ENCODE measurements around the gene KDM1B.
"Not testable (repeated sequence)": the region's sequence is repeated elsewhere in the genome, so short reads cannot be mapped to it uniquely, and the experiment has no call there.

The KDM1B gene

GRCh38 chr6:18147160-18147559 is 8.1 kb upstream of the KDM1B start:
- H3K36me3 Mint-ChIP-seq (ENCODE audit: low read depth) = peaks cover 20% of the 10 kb centered on the region

GRCh38 chr6:18147616-18148015 is 7.6 kb upstream of the KDM1B start:
- peaks cover 15% of the 10 kb centered on the region for H3K36me3 Mint-ChIP-seq (ENCODE audit: low read depth)
- peaks cover 6% of the 10 kb centered on the region for H3K4me1 Mint-ChIP-seq
- no peak overlapping the region for H3K4me3 Mint-ChIP-seq
- peaks cover 4% of the 10 kb centered on the region for H3K27me3 Mint-ChIP-seq (ENCODE audit: low read depth)
- TF ChIP-seq CTCF (IDR thresholded peaks at IDR 0.05; ENCODE audit: unreplicated experiment in 3 of 3) = no peak
- peak overlapping the region; percentile 62 to 73 (median 72) for H3K27ac Mint-ChIP-seq
- H3K9me3 Mint-ChIP-seq = no peaks in the 10 kb centered on the region

More at GRCh38 chr6:18147160-18147559, 8.1 kb upstream of the KDM1B start:
- Mint-ChIP-seq H3K4me3 (no peak overlapping the region), H3K9me3 (no peaks in the 10 kb centered on the region), H3K27me3 (ENCODE audit: low read depth) (peaks cover 4% of the 10 kb centered on the region), H3K4me1 (peaks cover 6% of the 10 kb centered on the region), H3K27ac (peak overlapping the region; percentile 62 to 73 (median 72))
- no peak for TF ChIP-seq CTCF (IDR thresholded peaks at IDR 0.05; ENCODE audit: unreplicated experiment in 3 of 3)

GRCh38 chr6:18148304-18149025 is 6.8 kb upstream of the KDM1B start:
- H3K4me3 Mint-ChIP-seq = no peak overlapping the region
- TF ChIP-seq CTCF (IDR thresholded peaks at IDR 0.05; ENCODE audit: unreplicated experiment in 3 of 3) = no peak
- no peaks in the 10 kb centered on the region for H3K9me3 Mint-ChIP-seq
- H3K4me1 Mint-ChIP-seq = peaks cover 9% of the 10 kb centered on the region
- H3K36me3 Mint-ChIP-seq (ENCODE audit: low read depth) = peaks cover 8% of the 10 kb centered on the region
- peaks cover 4% of the 10 kb centered on the region for H3K27me3 Mint-ChIP-seq (ENCODE audit: low read depth)
- H3K27ac Mint-ChIP-seq = no peak overlapping the region

GRCh38 chr6:18151391-18151790 is 3.8 kb upstream of the KDM1B start:
- H3K36me3 Mint-ChIP-seq (ENCODE audit: low read depth); H3K27me3 Mint-ChIP-seq (ENCODE audit: low read depth); H3K4me3 Mint-ChIP-seq; H3K9me3 Mint-ChIP-seq; H3K27ac Mint-ChIP-seq: not testable (repeated sequence)
- peaks cover 13% of the 10 kb centered on the region for H3K4me1 Mint-ChIP-seq

- no peak for TF ChIP-seq CTCF (IDR thresholded peaks at IDR 0.05; ENCODE audit: unreplicated experiment in 3 of 3)
- H3K9me3 Mint-ChIP-seq = no peaks in the 10 kb centered on the region
- H3K27me3 Mint-ChIP-seq (ENCODE audit: low read depth) = peaks cover 4% of the 10 kb centered on the region
- peaks cover 13% of the 10 kb centered on the region for H3K4me1 Mint-ChIP-seq
- H3K4me3 Mint-ChIP-seq = no peak overlapping the region
- peaks cover 8% of the 10 kb centered on the region for H3K36me3 Mint-ChIP-seq (ENCODE audit: low read depth)
- H3K27ac Mint-ChIP-seq = no peak overlapping the region
These were observed 3.4 kb upstream of the KDM1B start for GRCh38 chr6:18151801-18152200.

GRCh38 chr6:18153311-18153703 is 1.9 kb upstream of the KDM1B start:
- H3K36me3 Mint-ChIP-seq (ENCODE audit: low read depth) = peaks cover 8% of the 10 kb centered on the region
- peak overlapping the region in 1 of 3 experiments; percentile 27 for H3K27ac Mint-ChIP-seq
- peaks cover 13% of the 10 kb centered on the region for H3K4me1 Mint-ChIP-seq
- H3K27me3 Mint-ChIP-seq (ENCODE audit: low read depth) = peaks cover 4% of the 10 kb centered on the region
- H3K9me3 Mint-ChIP-seq = no peaks in the 10 kb centered on the region
- H3K4me3 Mint-ChIP-seq = peak overlapping the region; percentile 1 to 99 (median 26)
- TF ChIP-seq CTCF (IDR thresholded peaks at IDR 0.05; ENCODE audit: unreplicated experiment in 3 of 3) = no peak
